Bone marrow (tissue), 2 donors: ENCODE results near the gene GSTA1.
"Not testable (repeated sequence)": the region's sequence is repeated elsewhere in the genome, so short reads cannot be mapped to it uniquely, and the experiment has no call there.

Experiments used
- DNase-seq, 2 donors: peaks; one replicate each; lab custom pipeline; 2025; lab: John Stamatoyannopoulos, UW

The GSTA1 gene

DNA sequence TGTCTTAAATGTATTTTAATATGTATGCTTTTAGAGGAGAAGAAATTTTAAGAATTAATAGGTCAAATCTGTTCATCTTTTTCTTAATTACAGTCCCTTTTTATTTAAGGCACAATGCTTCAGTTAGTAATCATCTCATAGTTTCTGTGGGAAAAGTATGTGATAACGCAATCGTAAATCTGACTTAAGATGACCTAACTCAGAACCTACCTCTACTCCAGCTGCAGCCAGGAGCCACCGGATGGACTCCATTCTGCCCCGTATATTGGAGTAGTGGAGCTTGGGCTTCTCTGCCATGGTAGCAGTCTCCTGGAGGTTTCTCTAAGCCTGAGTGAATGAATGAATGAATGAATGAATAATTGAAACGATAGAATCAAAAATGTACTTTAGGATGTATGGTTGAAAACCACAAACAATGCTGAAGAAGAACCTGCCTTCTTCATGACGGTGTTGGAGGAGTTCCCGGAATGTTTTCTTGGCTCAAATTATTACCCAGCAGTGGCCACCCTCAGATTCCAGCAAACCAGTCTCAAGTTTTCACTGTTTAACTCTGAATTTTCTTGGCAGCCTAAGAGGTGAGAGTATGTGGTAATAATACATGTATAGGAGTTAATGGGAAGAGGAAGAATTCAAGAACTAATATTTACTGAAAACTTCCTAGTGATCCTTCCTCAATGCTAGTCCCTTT, 45.8 kb downstream of the GSTA1 start:
- DNase-seq = not testable (repeated sequence)

DNA sequence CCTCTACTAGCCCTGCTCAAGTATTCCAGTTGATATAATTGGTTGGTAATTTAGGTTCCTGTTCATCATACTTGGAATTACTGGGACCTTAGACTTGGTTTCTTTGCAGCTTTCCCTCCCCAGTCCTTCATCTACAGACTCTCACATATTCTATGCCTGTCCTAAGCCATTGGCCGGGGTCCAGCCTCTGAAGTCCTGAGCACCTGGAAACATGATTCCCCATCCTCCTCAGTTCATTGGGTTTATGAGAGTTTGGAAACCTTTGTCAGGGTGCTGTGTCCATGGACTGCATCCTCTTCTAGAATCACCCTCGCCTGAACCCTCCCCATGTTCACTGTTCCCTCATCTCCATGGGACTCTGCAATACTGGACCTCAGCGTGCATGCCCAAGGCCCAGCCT, 49.2 kb downstream of the GSTA1 start:
- DNase-seq = no peak

DNA sequence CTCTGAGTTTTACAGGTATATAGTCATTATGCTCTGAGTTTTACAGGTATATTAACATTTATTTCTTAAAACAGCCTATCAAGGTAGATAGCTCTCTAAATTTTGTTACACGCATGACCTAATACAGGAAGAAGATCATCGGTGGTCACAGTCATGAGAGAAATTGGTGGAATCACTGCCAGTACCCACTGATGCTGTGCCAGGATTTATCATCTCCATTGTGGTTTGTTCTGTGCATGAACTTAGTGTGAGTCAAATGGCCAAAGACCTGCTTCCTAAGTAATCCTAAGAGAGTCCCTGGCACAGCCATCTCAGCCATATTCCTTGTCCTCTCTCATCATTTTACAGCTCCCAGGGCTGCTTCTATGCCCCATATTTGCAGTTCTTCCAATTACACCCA, 50.5 kb downstream of the GSTA1 start:
- not testable (repeated sequence) for DNase-seq

DNA sequence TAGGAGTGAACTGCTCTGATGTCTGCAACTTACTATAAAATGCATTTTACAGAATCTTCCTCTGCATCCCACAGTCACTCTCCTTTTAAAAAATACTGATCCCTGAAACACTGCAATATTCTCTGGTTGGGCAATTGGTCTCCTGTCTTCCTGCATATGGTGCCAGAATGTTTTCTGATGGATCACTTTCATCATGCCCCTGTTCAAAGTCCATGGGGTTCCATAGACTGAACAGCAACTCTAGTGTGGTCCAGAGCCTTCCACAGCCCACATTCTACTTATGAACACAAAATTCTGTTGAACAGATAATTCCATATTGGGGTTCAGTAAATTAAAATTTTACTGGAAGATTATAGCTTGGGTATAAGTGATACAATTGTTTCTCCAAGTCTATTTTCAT, 51.3 kb downstream of the GSTA1 start:
- no peak for DNase-seq

DNA sequence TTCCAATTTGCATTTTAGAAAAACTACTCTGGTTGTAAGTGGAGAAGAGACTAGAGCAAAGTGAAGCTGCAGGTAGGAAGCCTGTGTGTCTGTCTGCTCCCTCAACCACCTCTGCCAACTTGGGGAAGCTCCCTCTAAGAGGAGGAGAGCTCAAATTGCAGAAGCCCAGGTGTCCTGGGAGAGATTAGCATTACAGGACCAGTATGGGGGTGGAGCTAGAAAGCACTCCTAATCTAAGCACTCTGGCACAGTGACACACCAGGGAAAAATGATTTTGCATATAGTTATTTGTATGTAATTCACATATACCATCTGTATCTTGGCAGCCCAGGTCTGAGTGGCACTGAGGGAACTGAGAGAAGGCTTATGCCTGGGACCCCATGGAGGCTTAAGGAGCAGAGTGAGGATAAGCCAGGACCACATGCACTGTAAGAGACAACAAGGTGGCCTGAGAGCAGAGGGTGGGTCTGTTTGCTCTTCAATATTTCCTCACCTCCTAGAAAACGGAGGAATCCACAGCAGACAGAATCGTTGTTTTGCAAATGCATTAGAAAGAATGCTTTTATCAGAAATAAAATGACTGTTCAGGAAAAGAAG, 54.0 kb downstream of the GSTA1 start:
- DNase-seq = no peak

DNA sequence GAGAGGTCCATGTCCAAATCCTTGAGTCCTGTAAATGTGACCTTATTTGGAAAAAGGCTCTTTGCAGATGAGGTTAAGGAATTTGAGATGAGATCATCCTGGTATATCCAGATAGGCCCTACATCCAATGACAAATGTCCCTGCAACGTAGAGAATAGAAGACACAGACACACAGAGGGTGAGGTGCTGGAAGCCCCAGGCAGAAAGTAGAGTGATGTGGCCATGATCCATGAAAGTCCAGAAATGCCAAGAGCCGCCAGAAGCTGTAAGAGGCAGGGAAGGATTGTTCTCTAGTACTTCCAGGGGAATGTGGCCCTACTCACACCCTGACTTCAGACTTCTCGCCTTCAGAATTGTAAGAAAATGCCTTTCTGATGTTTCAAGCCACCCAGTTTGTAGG, 56.3 kb downstream of the GSTA1 start:
- not testable (repeated sequence) for DNase-seq

DNA sequence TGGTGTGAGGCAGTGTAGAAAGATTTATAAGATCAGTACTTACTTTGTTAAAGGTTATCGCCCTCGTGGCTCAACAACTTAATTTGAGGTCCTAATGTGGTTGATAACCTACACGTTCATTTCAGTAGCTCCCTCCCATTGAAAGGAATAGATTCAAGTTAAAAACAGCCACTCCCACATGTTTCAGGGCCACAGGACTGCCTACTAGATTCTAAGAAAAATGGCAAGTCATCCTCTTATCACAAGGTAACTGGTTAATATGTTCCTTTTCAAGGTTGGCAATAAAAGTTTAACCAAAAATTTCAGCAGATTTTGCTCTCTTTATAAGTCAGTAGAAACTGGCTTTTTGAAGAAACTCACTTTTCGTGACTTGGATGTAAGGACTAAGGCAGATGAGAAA, 57.4 kb downstream of the GSTA1 start:
- DNase-seq = no peak

DNA sequence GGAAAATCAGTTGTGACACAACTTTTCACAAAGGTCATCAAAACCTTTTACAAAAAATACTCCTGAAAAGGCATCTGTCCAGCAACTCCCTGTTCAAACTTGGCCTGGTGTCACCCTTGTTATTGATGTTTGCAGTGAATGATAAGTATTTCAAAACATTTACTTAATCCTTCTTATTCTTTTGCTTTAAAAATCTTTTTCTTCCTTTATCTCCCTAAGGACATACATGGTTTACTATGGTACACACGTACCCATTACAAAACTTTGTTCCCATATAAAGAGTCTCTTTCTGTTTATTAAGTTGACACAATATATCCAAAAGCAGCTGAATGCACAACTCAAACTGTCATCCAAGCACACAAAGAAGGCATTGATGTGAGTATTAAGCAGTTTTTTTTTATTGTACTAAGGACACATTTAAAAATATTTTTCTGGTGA, 57.8 kb downstream of the GSTA1 start:
- DNase-seq = no peak

DNA sequence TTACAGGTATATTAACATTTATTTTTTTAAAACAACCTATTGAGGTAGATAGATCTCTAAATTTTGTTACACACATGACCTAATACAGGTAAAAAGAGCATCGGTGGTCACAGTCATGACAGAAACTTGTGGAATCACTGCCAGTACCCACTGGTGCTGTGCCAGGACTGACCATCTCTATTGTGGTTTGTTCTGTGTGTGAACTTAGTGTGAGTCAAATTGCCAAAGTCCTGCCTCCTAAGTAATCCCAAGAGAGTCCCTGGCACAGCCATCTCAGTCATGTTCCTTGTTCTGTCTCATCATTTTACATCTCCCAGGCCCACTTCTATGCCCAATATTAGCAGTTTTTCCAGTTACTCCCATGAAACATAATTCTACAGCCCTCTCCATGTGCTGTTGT, 61.7 kb downstream of the GSTA1 start:
- DNase-seq = no peak
